ENCODE measurements around the gene NRG2. TPM values are rescaled to one million over a fixed set of nuclear protein-coding genes. Genes with fewer than 3 reads are reported as not detected.

Gene NRG2
- total RNA-seq, 6 experiments from 2014 or later, result 0.07 to 0.77 (median 0.14) TPM; not detected in 1

- intact Hi-C loops (cut with DNase I), result no loop called here
Observed at GRCh38 chr5:140020601-140021177, 22.4 kb downstream of the NRG2 start.

GRCh38 chr5:140018920-140019644 is 24.0 kb downstream of the NRG2 start:
- intact Hi-C loops (cut with DNase I), result no loop called here
- Histone ChIP-seq H3K36me3 (no peaks in the 10 kb centered on the region), H3K27ac (no peak overlapping the region), H3K27me3 (no peaks in the 10 kb centered on the region), H3K9me3 (no peaks in the 10 kb centered on the region), H3K4me1 (no peaks in the 10 kb centered on the region), H3K4me3 (no peak overlapping the region)
- TF ChIP-seq POLR2A (IDR thresholded peaks at IDR 0.05) (no peak), CTCF (IDR thresholded peaks at IDR 0.05) (no peak)
- no peak for DNase-seq
- no peak for ATAC-seq
- 42% methylated on average over 4 of the region's 4 CpGs for WGBS (ENCODE audit: insufficient coverage, low coverage, low lambda C conversion rate, missing lambda C conversion rate)

More at GRCh38 chr5:140020601-140021177, 22.4 kb downstream of the NRG2 start:
- no peak for DNase-seq
- TF ChIP-seq CTCF (IDR thresholded peaks at IDR 0.05) (no peak), POLR2A (IDR thresholded peaks at IDR 0.05) (no peak)
- Histone ChIP-seq H3K9me3 (no peaks in the 10 kb centered on the region), H3K4me1 (no peaks in the 10 kb centered on the region), H3K27me3 (no peaks in the 10 kb centered on the region), H3K36me3 (no peaks in the 10 kb centered on the region), H3K27ac (no peak overlapping the region), H3K4me3 (no peak overlapping the region)
- 57% methylated on average over 4 of the region's 4 CpGs for WGBS (ENCODE audit: insufficient coverage, low coverage, low lambda C conversion rate, missing lambda C conversion rate)
- ATAC-seq, result no peak

GRCh38 chr5:140018517-140018916 is 24.6 kb downstream of the NRG2 start:
- ATAC-seq (no peak), DNase-seq (no peak)
- no peaks in the 10 kb centered on the region for H3K9me3 ChIP-seq
- no peaks in the 10 kb centered on the region for H3K4me1 ChIP-seq
- no peaks in the 10 kb centered on the region for H3K27me3 ChIP-seq
- H3K36me3 ChIP-seq, result no peaks in the 10 kb centered on the region
- TF ChIP-seq POLR2A (IDR thresholded peaks at IDR 0.05) (no peak), CTCF (IDR thresholded peaks at IDR 0.05) (no peak)
- no peak overlapping the region for H3K27ac ChIP-seq
- 88% methylated on average over 6 of the region's 7 CpGs for WGBS (ENCODE audit: insufficient coverage, low coverage, low lambda C conversion rate, missing lambda C conversion rate)
- intact Hi-C loops (cut with DNase I), result no loop called here
- no peak overlapping the region for H3K4me3 ChIP-seq

GRCh38 chr5:140018096-140018481 is 25.0 kb downstream of the NRG2 start:
- Histone ChIP-seq H3K4me1 (no peaks in the 10 kb centered on the region), H3K4me3 (no peak overlapping the region), H3K36me3 (no peaks in the 10 kb centered on the region), H3K27ac (no peak overlapping the region), H3K27me3 (no peaks in the 10 kb centered on the region), H3K9me3 (no peaks in the 10 kb centered on the region)
- DNase-seq, result no peak
- no peak for ATAC-seq
- 55% methylated on average over 5 of the region's 8 CpGs for WGBS (ENCODE audit: insufficient coverage, low coverage, low lambda C conversion rate, missing lambda C conversion rate)
- no peak for TF ChIP-seq POLR2A (IDR thresholded peaks at IDR 0.05)
- TF ChIP-seq CTCF (IDR thresholded peaks at IDR 0.05), result no peak
- intact Hi-C loops (cut with DNase I), result no loop called here
